Keratinocyte (primary cell): ENCODE data around the gene KDF1. TPM values are rescaled to one million over a fixed set of nuclear protein-coding genes. Genes with fewer than 3 reads are reported as not detected.
A peak's percentile ranks its signal among the peaks of the same experiment; 100 is the strongest.

Source experiments
- DNase-seq: peaks from one replicate; pipeline ENCODE4 v3.0.0-alpha.2; 2011; ENCODE audit warnings: low read depth, missing footprints, low spot score
- FAIRE-seq: peaks from 2 replicates; lab custom pipeline; 2011; peaks lifted over from hg19 to GRCh38; lab: Jason Lieb, UNC
- H2AFZ ChIP-seq: 2 replicates; pipeline ENCODE4 v1.6.0; 2012; ENCODE audit warnings: low read length, control low read depth, inconsistent platforms; ENCODE audit not compliant: control insufficient read depth
- H3K27ac ChIP-seq: 2 replicates; pipeline ENCODE4 v1.5.1; 2011; ENCODE audit warnings: low read length; ENCODE audit not compliant: control insufficient read depth, insufficient read depth
- H3K27me3 ChIP-seq: 3 replicates; pipeline ENCODE4 v1.6.0; 2011; ENCODE audit warnings: low read length; ENCODE audit not compliant: control insufficient read depth, insufficient read depth; ENCODE audit errors: extremely low read depth
- H3K36me3 ChIP-seq, 2 experiments: 2 replicates in 1 of 2; 3 replicates in 1 of 2; pipeline ENCODE4 v1.5.1; 2011; ENCODE audit warnings: low read length in 2 of 2, mild to moderate bottlenecking in 1 of 2; ENCODE audit not compliant: control insufficient read depth in 2 of 2, insufficient read depth in 2 of 2; ENCODE audit errors: extremely low read depth in 1 of 2
- H3K4me1 ChIP-seq: 3 replicates; pipeline ENCODE4 v1.5.1; 2011; ENCODE audit warnings: low read length; ENCODE audit not compliant: control insufficient read depth, insufficient read depth; ENCODE audit errors: extremely low read depth
- H3K4me2 ChIP-seq: 3 replicates; pipeline ENCODE4 v1.6.0; 2011; ENCODE audit warnings: low read depth, low read length; ENCODE audit not compliant: control insufficient read depth, insufficient read depth; ENCODE audit errors: extremely low read depth
- H3K4me3 ChIP-seq, 3 experiments: fragments of 200-600 bp in 1 of 3; sonication (generic) in 1 of 3; 2 replicates in 2 of 3; 3 replicates in 1 of 3; pipeline ENCODE4 v1.5.1; 2011 to 2016; ENCODE audit warnings: low read length in 3 of 3, mild to moderate bottlenecking in 3 of 3, control low read depth in 2 of 3, inconsistent platforms in 1 of 3, low read depth in 1 of 3, mixed read lengths in 1 of 3, mixed run types in 1 of 3, moderate library complexity in 1 of 3; ENCODE audit not compliant: control insufficient read depth in 2 of 3, insufficient read depth in 2 of 3; ENCODE audit errors: extremely low read depth in 1 of 3
- H3K79me2 ChIP-seq: 2 replicates; pipeline ENCODE4 v1.6.0; 2012; ENCODE audit warnings: low read length; ENCODE audit not compliant: control insufficient read depth, insufficient read depth
- H3K9ac ChIP-seq: 3 replicates; pipeline ENCODE4 v1.6.0; 2011; ENCODE audit warnings: low read length; ENCODE audit not compliant: control insufficient read depth, insufficient read depth; ENCODE audit errors: extremely low read depth
- H3K9me1 ChIP-seq: 3 replicates; pipeline ENCODE4 v1.6.0; 2011; ENCODE audit warnings: low read length; ENCODE audit not compliant: control insufficient read depth, insufficient read depth; ENCODE audit errors: extremely low read depth
- H3K9me3 ChIP-seq: 2 replicates; pipeline ENCODE4 v1.5.1; 2012; ENCODE audit warnings: low read depth, low read length; ENCODE audit not compliant: control insufficient read depth
- H4K20me1 ChIP-seq: 3 replicates; pipeline ENCODE4 v1.6.0; 2011; ENCODE audit warnings: low read length; ENCODE audit not compliant: control insufficient read depth, insufficient read depth; ENCODE audit errors: extremely low read depth
- CTCF ChIP-seq, 3 experiments: IDR thresholded peaks in 1 of 3; conservative IDR thresholded peaks in 1 of 3; optimal IDR thresholded peaks in 1 of 3; 2 replicates in 2 of 3; 3 replicates in 1 of 3; pipeline versions ENCODE3 to v1.5.1; 2011; ENCODE audit warnings: low read length in 3 of 3, mild to moderate bottlenecking in 3 of 3, moderate library complexity in 2 of 3, control low read depth in 1 of 3, inconsistent platforms in 1 of 3; ENCODE audit not compliant: insufficient read depth in 2 of 3; ENCODE audit errors: extremely low read depth in 1 of 3
- EZH2 ChIP-seq: IDR thresholded peaks from one replicate; pipeline ENCODE4 v1.6.1; 2012; ENCODE audit warnings: inconsistent platforms, mild to moderate bottlenecking, low read length, moderate library complexity
- dilution Hi-C: fragments of 300-500 bp; cut with MboI; formaldehyde crosslinking; loops from one replicate; pipeline ENCODE4 v1.7.0; 2020; ENCODE audit warnings: low sequenced_read_pairs; ENCODE audit not compliant: extremely low pct_ligation_motif_present
- polyA plus RNA-seq, 5 experiments: library from polyadenylated mRNA; depleted of rRNA in 3 of 5; stranded (reverse) in 3 of 5; stranded (forward) in 1 of 5; unstranded in 1 of 5; fragments of >200 nt; gene quantifications; 1 replicate in 1 of 5; 2 replicates in 3 of 5; 3 replicates in 1 of 5; pipeline versions ENCODE4 v1.2.1 to v1.2.3, GENCODE V29; 2011 to 2012; ENCODE audit warnings: missing spikeins in 2 of 5, low read depth in 1 of 5, low replicate concordance in 1 of 5

KDF1 gene
- polyA plus RNA-seq, 1 donor (not counting 4 experiments of a cell fraction or from before 2014, with no cell fraction given): 13.8 TPM

DNA sequence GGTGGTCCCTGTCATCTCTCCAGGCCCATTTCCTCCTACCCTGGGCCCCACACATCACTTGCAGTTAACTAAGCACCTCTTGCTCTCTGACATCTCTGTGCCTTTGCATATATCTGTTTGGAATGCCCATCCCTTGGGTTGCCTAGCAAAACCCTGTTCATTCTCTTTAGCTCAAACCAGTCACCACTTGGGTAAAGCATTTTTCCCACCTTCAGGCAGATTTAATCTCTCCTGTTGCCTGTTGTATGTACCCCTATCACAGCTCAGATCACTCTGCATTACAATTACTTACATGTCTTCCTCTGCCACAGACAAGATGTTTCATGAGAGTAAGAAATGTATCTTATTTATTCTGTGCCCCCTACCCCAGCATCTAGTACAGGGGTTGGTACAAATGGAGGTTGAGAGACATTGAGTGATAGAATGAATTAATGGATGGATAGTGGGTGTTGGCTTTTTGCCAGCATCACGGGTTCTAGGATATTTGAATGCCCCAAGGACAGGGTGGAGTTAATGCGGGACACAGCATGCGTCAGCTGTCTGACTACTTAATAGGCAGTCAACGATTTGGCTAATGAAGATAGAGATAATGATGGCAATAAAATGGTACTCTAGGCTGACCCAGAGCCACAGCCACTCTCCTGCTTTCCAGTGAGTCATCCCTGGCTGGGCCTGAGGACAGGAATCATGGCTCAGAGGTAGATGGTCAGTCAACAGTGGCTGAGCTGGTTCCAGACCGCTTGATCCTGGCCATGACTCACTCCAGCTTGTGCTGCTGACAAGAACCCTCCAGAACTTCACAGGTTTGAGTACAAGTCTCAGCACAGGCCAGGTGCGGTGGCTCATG, 53.0 kb downstream of the KDF1 start:
- Histone ChIP-seq H3K9me1 (no peaks in the 10 kb centered on the region), H3K79me2 (no peaks in the 10 kb centered on the region), H4K20me1 (no peaks in the 10 kb centered on the region), H3K27ac (no peak overlapping the region), H3K36me3 (no peaks in the 10 kb centered on the region), H2AFZ (no peak overlapping the region), H3K4me3 (no peak overlapping the region), H3K9me3 (no peaks in the 10 kb centered on the region), H3K9ac (no peak overlapping the region), H3K4me2 (no peak overlapping the region), H3K27me3 (no peaks in the 10 kb centered on the region), H3K4me1 (peaks cover 11% of the 10 kb centered on the region)
- no peak for TF ChIP-seq CTCF (optimal IDR thresholded peaks at IDR 0.05 in 1 of 3, IDR thresholded peaks at IDR 0.05 in 1 of 3, conservative IDR thresholded peaks at IDR 0.05 in 1 of 3; ENCODE audit: extremely low read depth in 1 of 3, insufficient read depth in 2 of 3, low read length in 3 of 3)
- TF ChIP-seq EZH2: no peak
- FAIRE-seq: peak; percentile 77
- peak; percentile 83 for DNase-seq
- dilution Hi-C loops: no loop called here

DNA sequence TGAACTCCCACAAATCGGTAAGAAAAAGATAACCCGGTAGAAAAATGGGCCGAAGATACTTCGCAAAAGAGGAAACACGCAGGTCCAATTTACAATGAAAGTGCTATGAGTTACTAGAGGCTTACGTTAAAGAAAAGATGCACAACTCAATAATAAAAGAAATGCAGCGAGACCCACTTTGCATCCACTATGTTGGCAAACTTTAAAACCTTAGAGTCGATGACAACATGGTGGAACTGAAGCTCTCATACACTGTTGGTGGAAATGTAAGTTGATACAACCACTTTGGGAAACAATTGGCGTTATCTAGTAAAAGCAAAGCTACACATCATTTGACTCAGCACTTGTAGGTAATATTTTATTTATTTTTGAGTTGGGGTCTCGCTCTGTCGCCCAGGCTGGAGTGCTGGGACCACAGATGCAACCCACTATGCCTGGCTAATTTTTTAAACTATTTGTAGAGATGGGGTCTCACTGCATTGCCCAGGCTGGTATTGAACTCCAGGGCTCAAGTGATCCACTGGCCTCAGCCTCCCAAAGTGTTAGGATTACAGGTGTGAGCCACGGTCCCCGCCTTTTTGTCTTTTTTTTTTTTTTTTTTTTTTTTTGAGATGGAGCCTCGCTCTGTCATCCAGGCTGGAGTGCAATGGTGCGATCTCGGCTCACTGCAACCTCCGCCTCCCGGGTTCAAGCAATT, 59.3 kb downstream of the KDF1 start:
- no peak for FAIRE-seq
- no peaks in the 10 kb centered on the region for H3K27me3 ChIP-seq
- H3K4me3 ChIP-seq: peak overlapping the region; percentile 66 to 83 (median 73)
- peaks cover 26% of the 10 kb centered on the region for H3K79me2 ChIP-seq
- H3K36me3 ChIP-seq: peaks cover 3 to 5% of the 10 kb centered on the region in 2 experiments
- H2AFZ ChIP-seq: peak overlapping the region; percentile 91
- no peaks in the 10 kb centered on the region for H4K20me1 ChIP-seq
- no peak for TF ChIP-seq CTCF (optimal IDR thresholded peaks at IDR 0.05 in 1 of 3, IDR thresholded peaks at IDR 0.05 in 1 of 3, conservative IDR thresholded peaks at IDR 0.05 in 1 of 3; ENCODE audit: extremely low read depth in 1 of 3, insufficient read depth in 2 of 3, low read length in 3 of 3)
- no peak for TF ChIP-seq EZH2
- H3K9ac ChIP-seq: peak overlapping the region; percentile 99
- dilution Hi-C loops: no loop called here
- peaks cover 15% of the 10 kb centered on the region for H3K4me1 ChIP-seq
- no peak for DNase-seq
- H3K9me3 ChIP-seq: no peaks in the 10 kb centered on the region
- H3K9me1 ChIP-seq: no peaks in the 10 kb centered on the region
- peak overlapping the region; percentile 77 for H3K4me2 ChIP-seq
- peak overlapping the region; percentile 97 for H3K27ac ChIP-seq
